NK-92 (cell line): ENCODE results near the gene LYSMD3.

Source experiments
- DNase-seq: peaks from one replicate; lab custom pipeline; 2025; ENCODE audit not compliant: unreplicated experiment; lab: John Stamatoyannopoulos, UW

LYSMD3 gene

DNA sequence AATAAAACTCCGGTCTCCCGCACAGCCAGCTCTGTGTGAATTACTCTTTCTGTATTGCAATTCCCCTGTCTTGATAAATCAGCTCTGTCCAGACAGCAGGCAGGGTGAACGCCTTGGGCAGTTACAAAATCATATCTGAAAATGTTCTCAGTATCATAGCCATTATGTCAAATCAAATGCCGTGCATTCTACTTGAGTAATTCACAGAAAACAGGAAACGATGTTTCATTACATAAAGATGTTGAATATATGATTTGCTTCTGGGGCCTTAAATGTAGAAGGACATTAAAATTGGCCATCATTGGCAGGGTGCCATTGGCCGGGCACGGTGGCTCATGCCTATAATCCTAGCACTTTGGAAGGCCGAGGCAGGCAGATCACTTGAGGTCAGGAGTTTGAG lies 46.2 kb downstream of the LYSMD3 start:
- DNase-seq = no peak

DNA sequence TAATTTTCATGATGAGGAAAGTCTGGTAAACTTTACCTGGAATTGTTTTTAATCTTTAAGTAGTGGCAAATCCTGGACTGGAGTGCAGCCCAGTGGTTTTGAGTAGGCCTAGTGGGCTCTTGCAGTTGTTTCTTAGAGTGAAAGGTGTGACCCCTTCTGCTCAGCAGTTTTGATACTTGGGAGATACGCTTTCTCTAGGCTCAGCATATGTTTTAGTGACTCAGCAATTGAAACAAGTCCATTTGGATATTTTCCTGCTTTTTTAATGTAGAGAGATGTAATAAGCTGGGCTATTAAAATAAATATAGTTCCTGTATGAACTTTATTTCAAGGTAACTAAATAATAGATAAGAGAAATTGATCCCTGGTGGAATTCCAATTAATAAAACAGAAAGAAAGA lies 48.7 kb downstream of the LYSMD3 start:
- no peak for DNase-seq

DNA sequence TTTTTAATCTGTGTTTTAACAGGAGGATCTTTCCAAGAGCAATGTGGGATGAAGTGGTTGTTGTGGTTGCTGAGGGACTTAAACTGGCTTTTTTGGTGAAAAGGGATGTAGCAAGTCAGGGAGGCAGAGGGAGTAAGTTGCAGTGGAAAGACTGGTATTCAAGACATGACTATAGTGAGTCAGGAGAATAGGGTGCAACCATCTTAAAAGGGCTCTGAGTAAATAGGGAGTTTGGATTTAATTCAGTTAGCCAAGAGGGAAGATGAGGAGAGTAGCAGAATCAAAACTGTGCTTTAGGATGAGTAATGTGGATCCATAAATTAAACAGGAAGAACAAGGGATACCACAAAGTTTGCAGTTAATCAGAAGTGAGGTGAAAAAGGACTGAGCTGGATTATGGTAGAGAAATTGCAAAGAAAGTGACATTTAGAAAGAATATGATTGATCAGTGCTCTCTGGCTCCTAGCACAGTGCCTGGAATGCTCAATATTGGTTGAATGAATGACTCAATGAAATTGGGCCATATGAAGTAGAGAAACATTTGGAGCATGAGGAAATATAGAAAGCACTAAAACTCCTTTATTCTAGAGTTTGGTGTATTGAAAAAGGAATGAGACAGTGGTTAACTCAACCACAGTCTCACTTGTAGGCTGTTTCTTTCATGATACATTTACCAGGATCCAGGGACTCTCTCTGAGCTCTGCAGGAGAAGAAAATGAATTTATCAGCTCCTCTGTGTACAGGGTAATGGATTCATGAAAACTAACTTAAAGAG lies 49.6 kb downstream of the LYSMD3 start:
- no peak for DNase-seq

DNA sequence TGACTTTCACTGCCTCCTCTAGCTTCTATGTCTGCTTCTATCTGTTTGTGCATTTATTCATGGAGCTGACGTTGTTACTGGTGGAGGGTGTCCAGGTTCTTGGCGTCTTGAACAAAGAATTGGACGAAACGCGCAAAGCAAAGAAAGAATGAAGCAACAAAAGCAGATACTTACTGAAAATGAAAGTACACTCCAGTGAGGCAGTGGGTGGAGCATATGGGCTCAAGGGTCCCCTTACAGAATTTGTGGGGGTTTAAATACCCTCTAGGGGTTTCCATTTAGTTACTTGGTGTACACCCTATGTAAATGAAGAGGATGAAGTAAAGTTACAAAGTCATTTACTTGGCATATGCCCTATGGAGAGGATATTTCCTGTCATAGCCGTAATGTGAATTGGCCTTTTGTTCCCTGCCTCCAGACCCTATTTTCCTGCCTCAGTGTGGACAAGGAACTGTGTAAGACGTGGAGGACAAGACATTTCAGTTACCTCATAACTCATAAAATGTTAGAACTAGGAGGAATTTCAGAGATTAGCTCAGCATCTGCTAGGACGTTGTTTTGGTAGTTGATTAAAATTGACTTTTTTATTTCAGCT lies 51.7 kb downstream of the LYSMD3 start:
- no peak for DNase-seq

DNA sequence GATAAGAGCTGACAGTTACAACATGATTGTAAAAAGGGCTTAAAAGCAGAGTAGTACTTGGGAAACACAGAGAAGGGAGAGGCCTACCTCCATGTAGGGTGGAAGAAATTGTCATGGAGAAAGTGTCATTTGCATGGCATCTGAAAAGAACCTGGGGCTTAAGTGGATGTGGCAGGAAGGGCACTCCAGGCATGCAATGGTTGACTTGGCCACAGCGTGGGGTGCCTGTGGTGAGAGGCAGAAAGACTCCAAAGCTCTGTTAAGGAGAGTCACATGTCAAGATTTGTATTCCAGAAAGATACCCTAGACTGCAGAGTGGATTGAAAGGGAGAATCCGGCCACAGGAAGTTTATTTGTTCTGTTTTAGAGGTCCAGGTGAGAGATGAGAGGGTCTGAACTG lies 52.3 kb downstream of the LYSMD3 start:
- no peak for DNase-seq

DNA sequence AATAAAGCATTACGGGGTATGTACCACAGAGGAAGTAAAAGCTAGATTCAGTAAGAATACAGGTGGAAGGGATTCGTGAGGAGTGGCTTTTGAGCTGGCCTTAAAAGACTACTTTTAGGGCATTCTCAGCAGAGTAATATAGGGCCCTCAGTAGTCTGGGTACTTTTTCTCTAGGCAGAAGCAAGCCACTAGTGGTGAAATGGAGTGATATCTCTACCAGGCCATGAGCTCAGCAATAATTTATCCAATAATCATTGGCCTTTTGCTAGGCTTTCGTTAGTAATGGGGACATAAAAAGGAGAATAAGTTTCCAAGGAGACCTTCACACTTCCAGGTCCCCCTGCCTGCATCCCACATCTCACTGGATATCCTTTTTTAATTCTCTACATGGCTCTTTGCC lies 53.0 kb downstream of the LYSMD3 start:
- no peak for DNase-seq

DNA sequence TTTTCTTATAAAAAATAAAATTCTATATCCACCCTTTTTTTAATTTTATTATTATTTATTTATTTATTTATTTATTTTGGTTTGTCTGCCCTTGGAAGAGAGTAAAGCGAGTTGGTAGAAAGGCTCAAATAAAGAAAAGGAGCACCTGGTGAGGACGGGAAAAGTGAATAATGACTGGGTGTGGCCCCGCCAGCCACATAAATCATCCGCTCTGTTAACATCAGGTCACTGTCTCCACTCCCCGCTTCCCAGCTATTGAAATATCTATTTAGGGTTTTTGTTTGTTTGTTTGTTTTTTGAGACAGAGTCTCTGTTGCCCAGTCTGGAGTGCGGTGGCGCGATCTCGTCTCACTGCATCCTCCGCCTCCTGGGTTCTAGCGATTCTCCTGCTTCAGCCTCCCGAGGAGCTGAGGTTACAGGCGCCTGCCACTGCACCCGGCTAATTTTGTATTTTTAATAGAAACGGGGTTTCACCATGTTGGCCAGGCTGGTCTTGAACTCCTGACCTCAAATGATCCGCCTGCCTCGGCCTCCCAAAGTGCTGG lies 53.9 kb downstream of the LYSMD3 start:
- DNase-seq = no peak

DNA sequence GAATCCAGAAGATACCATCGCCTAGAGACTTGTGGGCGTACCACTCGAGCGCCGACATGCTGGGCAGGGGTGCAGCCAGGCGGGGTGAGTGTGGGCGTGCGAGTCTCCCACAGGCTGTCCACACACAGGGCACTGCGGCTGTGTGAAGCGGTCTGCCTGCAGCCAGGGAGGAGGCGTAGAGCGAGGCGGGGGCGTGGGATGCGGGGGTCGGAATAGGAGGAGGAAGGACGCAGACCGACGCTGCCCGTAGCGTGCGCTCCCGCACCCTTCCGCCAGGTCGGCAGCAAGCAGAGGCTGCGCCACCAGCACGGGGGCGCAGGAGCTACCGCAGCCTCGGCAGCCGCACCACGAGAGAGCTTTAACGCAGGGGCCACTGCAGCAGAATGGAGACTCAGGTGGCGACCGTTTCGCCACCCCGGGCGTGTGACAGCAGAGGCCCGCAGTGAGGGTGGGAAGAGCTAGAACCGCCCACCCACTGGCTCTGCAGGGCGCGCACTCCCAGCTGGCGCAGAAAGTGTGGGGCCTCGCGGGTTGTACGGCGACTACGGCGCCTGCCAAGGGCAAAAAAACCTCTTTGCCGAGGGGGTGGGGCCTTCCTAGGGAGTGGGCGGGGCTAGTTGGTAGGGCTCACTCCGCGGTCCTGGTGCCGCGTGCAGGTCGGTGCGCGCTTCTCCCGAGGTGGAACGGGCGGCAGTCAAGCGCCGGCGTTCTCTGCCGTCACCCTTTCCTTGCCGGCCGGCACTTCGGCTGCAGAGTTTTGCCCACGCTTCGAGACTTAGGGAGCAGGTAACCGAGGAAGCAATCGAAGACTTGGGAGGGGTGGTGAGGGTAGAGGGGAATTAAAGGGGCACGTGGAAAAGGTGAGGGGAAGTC lies 54.9 kb downstream of the LYSMD3 start, which contains the start of the genes MBLAC2 and POLR3G:
Gene MBLAC2, minus strand, starts transcription at position 537 of the 873 bp plus-strand sequence. Its CDS starts 479 bp downstream, at position 58.
Gene POLR3G, plus strand, starts transcription at position 630 of the 873 bp plus-strand sequence. CDS start 10,704 bp downstream, outside the sequence.
- DNase-seq = peak; percentile 67

DNA sequence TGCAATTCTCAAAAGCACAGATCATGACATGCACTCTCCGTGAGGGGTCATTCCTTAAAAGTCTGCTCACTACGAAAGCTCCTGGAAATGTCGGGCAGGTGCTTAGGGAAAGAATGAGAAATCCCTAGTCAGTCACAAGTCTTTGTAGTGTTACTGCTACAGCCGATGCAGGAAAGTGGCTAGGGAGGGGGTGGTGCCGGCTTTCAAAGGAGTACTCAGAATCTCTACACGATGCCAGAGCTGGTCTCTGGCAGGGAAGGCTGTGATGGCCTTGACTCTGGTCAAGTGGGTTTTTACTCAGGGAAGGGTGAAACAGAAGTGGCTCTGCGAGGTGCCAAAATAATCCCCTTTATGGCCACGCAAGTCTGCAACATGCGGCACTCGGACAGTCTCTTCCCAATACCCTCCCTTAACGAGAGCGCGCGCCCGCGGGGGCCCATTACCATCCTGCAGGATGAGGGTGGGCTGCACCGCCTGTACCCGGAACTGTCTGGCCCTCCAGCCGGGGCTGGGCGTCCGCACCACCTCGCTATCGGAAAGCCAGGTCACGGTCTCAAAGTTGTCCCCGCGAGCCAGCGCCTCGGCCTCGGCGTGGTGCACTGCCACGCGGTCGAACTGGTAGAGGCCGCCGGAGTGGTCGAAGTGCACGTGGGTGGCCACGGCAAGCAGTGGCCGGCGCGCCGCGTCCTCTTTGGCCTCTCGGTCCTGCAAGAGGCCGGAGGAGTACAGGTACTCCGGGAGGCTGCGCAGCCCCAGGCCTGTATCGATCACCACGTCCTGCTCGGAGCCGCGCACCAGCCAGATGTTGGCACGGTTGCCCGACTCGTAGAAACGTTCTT lies 55.8 kb downstream of the LYSMD3 start:
- no peak for DNase-seq

DNA sequence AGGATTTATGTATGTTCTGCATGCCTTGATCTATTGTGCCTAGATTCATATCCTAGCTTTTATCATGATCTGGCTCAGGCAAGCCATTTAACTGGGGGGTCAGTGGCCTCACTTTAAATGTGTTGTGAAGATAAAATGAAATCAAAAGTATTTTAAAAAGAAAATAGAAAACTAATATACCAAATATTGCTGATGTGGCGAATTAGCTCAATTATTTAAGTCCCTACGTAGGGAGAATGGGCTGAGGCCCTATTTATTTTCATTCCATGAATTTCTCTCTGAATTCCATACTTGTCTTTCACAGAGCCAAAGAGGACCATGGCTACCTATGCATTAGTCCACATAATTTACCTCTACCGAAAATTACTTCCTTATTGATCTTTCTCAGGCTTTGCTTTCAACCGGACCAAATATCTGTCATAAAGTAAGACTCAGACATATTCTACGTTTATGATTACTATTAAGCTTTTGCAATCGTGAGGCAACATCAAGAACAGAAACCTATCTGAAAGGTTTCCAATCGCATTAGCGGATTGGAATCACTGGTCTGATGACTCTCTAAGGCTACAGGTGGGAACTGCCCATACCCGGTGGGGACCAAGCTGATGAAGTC lies 56.5 kb downstream of the LYSMD3 start:
- no peak for DNase-seq
